ENCODE results near the gene PTGDR.

DNA sequence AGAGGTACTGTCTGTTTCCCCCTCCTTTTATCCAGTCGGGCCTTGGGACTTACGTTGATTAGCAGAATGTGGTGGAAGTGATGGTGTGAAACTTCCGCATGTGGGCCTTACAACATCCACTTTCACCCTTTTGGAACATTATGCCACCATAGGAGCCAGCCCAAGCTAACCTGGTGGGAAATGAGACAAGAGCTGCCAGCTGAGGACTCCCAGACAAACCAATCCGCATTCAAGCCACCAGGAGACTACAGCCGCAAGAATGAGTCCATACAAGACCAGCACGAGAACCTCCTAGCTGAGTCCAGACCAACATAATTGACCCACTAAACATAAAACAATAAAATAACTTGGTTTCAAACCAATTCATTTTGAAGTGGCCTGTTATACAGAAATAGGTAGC, 37.5 kb downstream of the PTGDR start:
- TF ChIP-seq, protein P1, sequence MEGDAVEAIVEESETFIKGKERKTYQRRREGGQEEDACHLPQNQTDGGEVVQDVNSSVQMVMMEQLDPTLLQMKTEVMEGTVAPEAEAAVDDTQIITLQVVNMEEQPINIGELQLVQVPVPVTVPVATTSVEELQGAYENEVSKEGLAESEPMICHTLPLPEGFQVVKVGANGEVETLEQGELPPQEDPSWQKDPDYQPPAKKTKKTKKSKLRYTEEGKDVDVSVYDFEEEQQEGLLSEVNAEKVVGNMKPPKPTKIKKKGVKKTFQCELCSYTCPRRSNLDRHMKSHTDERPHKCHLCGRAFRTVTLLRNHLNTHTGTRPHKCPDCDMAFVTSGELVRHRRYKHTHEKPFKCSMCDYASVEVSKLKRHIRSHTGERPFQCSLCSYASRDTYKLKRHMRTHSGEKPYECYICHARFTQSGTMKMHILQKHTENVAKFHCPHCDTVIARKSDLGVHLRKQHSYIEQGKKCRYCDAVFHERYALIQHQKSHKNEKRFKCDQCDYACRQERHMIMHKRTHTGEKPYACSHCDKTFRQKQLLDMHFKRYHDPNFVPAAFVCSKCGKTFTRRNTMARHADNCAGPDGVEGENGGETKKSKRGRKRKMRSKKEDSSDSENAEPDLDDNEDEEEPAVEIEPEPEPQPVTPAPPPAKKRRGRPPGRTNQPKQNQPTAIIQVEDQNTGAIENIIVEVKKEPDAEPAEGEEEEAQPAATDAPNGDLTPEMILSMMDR (conservative IDR thresholded peaks at IDR 0.05) = no peak
- TF ChIP-seq EZH2 (IDR thresholded peaks at IDR 0.05; ENCODE audit: low read depth) = no peak

All from PC-9 (cell line).